Activated CD4-positive, alpha-beta T cell treated with anti-CD3 and anti-CD28 coated beads, Interleukin-2, amount 10 ng/mL, durations not matched to agents 24 days and 14 days (primary cell): ENCODE data around the gene MUSTN1. TPM values are rescaled to one million over a fixed set of nuclear protein-coding genes. Genes with fewer than 3 reads are reported as not detected.

ENCODE experiments used
- DNase-seq: peaks from one replicate; pipeline ENCODE4 v3.0.0; 2022
- H3K27ac Mint-ChIP-seq: one replicate; pipeline ENCODE4 v1.8.0; 2022; ENCODE audit warnings: mild to moderate bottlenecking, mixed read lengths
- H3K27me3 Mint-ChIP-seq: one replicate; pipeline ENCODE4 v1.8.0; 2022; ENCODE audit warnings: mixed read lengths
- H3K36me3 Mint-ChIP-seq: one replicate; pipeline ENCODE4 v1.8.0; 2022; ENCODE audit warnings: low read depth, mild to moderate bottlenecking, mixed read lengths
- H3K4me1 Mint-ChIP-seq: one replicate; pipeline ENCODE4 v1.8.0; 2021; ENCODE audit warnings: mixed read lengths
- H3K4me3 Mint-ChIP-seq: one replicate; pipeline ENCODE4 v1.8.0; 2022; ENCODE audit warnings: mild to moderate bottlenecking, moderate library complexity, mixed read lengths
- H3K9me3 Mint-ChIP-seq: one replicate; pipeline ENCODE4 v1.8.0; 2021; ENCODE audit warnings: mixed read lengths
- intact Hi-C: fragments of 100-400 bp; cut with micrococcal nuclease; formaldehyde crosslinking; loops from one replicate; pipeline ENCODE4 v1.15.1; 2023
- total RNA-seq: library from RNA; stranded (reverse); gene quantifications from 2 replicates; pipeline ENCODE4 v1.2.3, GENCODE V29; 2022

Gene MUSTN1
- total RNA-seq, 1 donor from 2014 or later = 0.54 TPM

DNA sequence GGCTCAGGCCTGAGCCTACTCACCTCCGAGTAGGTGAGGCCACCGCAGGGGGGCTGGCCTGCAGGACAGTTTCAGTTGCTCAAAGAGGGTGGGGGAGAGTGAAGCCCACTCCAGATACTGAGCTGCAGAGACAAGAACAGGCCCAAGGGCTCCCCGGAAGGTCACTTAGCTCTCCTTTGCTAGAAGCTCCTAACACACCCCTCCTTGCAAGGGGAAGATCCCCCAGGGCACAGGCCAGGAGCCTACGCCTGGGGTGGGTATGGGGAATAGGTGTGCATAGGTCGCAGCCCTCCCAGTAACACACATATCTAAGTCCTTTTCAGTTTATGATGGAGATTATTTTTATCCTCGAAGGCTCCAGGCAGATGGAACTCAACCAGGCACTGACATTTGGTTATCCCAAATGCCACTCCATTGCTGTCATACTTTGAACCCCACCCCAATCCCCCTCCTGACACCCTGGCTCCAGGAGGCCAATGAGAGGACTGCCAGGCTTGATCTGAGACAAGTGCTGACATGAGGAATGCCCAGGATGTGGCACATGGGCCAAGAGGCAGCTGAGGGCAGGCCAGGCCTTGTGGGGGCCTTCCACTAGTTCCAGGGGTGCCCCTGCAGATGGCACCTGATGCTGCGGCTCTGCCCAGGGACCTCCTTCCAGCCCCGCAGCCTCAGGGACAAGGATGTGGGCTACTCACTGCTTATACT, 1.1 kb upstream of the MUSTN1 start:
- no peak overlapping the region for H3K27ac Mint-ChIP-seq
- intact Hi-C loops = no loop called here
- H3K36me3 Mint-ChIP-seq = peaks cover 4% of the 10 kb centered on the region

DNA sequence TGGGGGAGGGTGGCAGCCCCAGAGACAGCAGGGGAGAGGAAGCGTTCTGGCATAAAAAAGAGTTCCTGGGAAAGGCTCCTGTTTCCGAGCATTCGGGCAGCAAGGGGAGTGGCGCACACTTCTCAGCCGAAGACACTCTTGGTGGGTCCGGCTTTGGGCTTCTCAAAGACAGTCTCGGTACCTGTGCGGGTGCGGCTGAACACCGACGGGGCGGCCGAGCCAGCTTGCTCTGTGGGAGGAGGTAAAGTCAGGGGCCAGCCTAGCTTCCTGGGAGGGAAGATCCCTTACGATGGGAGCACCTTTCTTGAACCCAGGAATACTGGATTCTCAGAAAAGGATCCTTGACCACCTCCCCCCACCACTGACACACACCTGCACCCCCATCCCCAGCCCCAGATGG, 1.6 kb downstream of the MUSTN1 start:
- no peak for DNase-seq
- intact Hi-C loops = no loop called here
- Mint-ChIP-seq H3K9me3 (no peaks in the 10 kb centered on the region), H3K27me3 (no peaks in the 10 kb centered on the region), H3K4me1 (peaks cover 18% of the 10 kb centered on the region), H3K36me3 (peaks cover 2% of the 10 kb centered on the region), H3K27ac (no peak overlapping the region), H3K4me3 (no peak overlapping the region)

More for the DNA sequence above, 1.1 kb upstream of the MUSTN1 start:
- Mint-ChIP-seq H3K4me3 (no peak overlapping the region), H3K9me3 (no peaks in the 10 kb centered on the region), H3K27me3 (no peaks in the 10 kb centered on the region), H3K4me1 (peaks cover 34% of the 10 kb centered on the region)
- no peak for DNase-seq

DNA sequence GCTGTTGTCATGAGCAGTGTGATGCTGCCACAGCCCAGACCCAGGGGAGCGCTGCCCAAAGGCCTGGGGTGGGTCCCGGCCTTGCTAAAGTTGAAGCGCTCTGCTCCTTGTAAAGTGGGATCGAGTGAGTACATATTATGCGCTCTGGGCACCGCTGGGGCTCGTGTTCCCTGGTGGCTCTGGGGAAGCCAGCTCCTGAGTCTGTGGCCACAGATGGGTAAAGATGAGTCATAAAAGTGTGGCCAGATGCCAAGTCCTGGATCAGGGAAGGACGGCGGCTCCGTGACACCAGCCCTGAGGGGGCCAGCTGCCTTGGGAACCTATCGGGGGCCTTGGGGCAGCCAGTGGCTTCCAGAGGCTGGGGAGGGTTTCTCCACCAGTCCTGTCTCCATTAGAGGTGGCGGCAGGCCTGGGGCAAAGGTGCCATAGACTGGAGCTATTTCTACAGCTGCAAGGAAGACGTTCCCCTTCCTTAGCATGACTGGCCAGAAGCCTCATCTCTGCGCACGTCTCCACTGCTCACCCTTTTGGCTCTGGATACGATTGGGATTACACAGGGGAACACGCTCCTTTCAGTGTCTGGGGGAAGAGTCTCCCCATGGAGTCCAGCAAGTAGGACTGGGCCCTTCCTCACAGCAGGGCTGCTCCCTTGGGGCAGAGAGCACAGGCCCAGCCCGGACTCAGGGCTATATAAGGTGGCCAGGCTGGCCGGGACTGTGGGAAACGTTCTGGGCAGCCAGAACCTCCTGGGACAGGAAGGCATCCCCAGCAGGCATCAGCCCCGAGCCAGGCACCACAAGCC, 3.1 kb downstream of the MUSTN1 start:
- Mint-ChIP-seq H3K36me3 (no peaks in the 10 kb centered on the region), H3K4me1 (peaks cover 6% of the 10 kb centered on the region), H3K4me3 (no peak overlapping the region), H3K27me3 (no peaks in the 10 kb centered on the region), H3K27ac (no peak overlapping the region), H3K9me3 (no peaks in the 10 kb centered on the region)
- no peak for DNase-seq
- intact Hi-C loops = no loop called here

- H3K9me3 Mint-ChIP-seq = no peaks in the 10 kb centered on the region
- no peak for DNase-seq
- peaks cover 5% of the 10 kb centered on the region for H3K4me1 Mint-ChIP-seq
- H3K4me3 Mint-ChIP-seq = no peak within 1 kb of the TSS
- no peaks in the 10 kb centered on the region for H3K27me3 Mint-ChIP-seq
- peak within 1 kb of the TSS; percentile 34 for H3K27ac Mint-ChIP-seq
- intact Hi-C loops = no loop called here
- no peaks in the 10 kb centered on the region for H3K36me3 Mint-ChIP-seq
Observed at GRCh38 chr3:52830535-52831258, 4.1 kb downstream of the MUSTN1 start, which contains the start of gene ITIH4. ITIH4 (minus strand) TSS chr3:52830672; CDS start chr3:52830642, 30 bp downstream.

DNA sequence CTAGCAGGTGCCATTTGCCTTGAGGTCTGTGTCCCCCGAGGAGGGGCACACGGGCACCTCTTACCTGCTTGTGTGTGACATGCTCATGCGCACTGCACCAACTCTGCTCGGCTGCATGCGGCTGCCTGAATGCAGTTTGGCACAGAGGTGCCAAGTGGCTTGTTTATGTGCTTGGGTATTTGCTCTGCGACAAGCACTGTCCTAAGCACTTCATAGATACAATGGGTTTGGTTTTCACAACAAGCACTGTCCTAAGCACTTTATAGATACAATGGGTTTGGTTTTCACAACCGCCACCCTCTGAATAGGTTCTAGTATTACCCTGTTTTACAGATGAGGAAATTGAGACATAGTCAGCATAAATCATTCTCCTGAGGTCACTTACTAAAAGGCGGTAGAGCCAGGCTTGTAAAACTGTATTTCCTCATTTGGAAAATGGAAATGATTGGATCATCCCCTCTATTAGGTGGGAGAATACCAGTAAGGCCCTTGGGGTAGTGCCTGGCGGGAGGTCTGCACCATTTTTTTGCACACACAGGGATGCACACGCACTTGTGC, 4.8 kb downstream of the MUSTN1 start:
- no peak overlapping the region for H3K4me3 Mint-ChIP-seq
- H3K4me1 Mint-ChIP-seq = peaks cover 5% of the 10 kb centered on the region
- H3K27ac Mint-ChIP-seq = no peak overlapping the region
- intact Hi-C loops = no loop called here
- H3K9me3 Mint-ChIP-seq = no peaks in the 10 kb centered on the region
- DNase-seq = no peak
- no peaks in the 10 kb centered on the region for H3K27me3 Mint-ChIP-seq
- no peaks in the 10 kb centered on the region for H3K36me3 Mint-ChIP-seq

- Mint-ChIP-seq H3K27ac (no peak overlapping the region), H3K4me1 (peaks cover 5% of the 10 kb centered on the region), H3K36me3 (no peaks in the 10 kb centered on the region), H3K4me3 (no peak overlapping the region), H3K9me3 (no peaks in the 10 kb centered on the region), H3K27me3 (no peaks in the 10 kb centered on the region)
- no peak for DNase-seq
- intact Hi-C loops = no loop called here
Observed at GRCh38 chr3:52829482-52829881, 5.3 kb downstream of the MUSTN1 start.

GRCh38 chr3:52827866-52828376, 6.9 kb downstream of the MUSTN1 start:
- DNase-seq = no peak
- Mint-ChIP-seq H3K4me3 (no peak overlapping the region), H3K9me3 (no peaks in the 10 kb centered on the region), H3K36me3 (no peaks in the 10 kb centered on the region), H3K4me1 (peaks cover 5% of the 10 kb centered on the region), H3K27me3 (no peaks in the 10 kb centered on the region), H3K27ac (no peak overlapping the region)
- intact Hi-C loops = no loop called here

DNA sequence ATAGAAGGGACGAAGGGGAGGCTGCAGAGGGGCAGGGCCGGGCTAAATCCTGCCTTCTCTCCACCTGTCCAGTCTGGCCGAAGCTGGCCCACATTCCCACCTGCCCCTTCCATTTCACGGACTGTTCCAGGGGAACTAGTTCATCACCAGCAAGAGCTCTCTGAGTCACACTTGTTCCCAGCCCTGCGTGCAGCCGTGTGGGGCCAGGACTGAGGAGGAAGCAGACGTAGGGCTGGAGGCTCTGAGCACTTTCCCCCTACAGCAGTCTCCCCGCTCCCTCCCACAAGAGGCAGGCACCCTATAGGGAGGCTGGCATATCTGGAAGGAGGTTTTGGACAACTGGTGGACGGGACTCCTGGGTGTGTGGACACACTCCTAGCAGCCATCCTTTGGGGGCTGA, 7.4 kb downstream of the MUSTN1 start:
- Mint-ChIP-seq H3K9me3 (no peaks in the 10 kb centered on the region), H3K4me3 (no peak overlapping the region), H3K27ac (no peak overlapping the region), H3K36me3 (no peaks in the 10 kb centered on the region), H3K4me1 (peaks cover 5% of the 10 kb centered on the region), H3K27me3 (no peaks in the 10 kb centered on the region)
- intact Hi-C loops = no loop called here
- no peak for DNase-seq

- Mint-ChIP-seq H3K27me3 (no peaks in the 10 kb centered on the region), H3K9me3 (no peaks in the 10 kb centered on the region), H3K4me1 (no peaks in the 10 kb centered on the region)
Observed at GRCh38 chr3:52824037-52824436, 10.8 kb downstream of the MUSTN1 start.

GRCh38 chr3:52822363-52822762, 12.5 kb downstream of the MUSTN1 start:
- Mint-ChIP-seq H3K4me1 (no peaks in the 10 kb centered on the region), H3K36me3 (no peaks in the 10 kb centered on the region), H3K27ac (no peak overlapping the region), H3K9me3 (no peaks in the 10 kb centered on the region), H3K27me3 (no peaks in the 10 kb centered on the region), H3K4me3 (no peak overlapping the region)
- DNase-seq = no peak
- intact Hi-C loops = no loop called here

More at GRCh38 chr3:52824037-52824436, 10.8 kb downstream of the MUSTN1 start:
- DNase-seq = no peak
- Mint-ChIP-seq H3K4me3 (no peak overlapping the region), H3K36me3 (no peaks in the 10 kb centered on the region), H3K27ac (no peak overlapping the region)
- intact Hi-C loops = no loop called here

GRCh38 chr3:52820736-52821135, 14.1 kb downstream of the MUSTN1 start:
- DNase-seq = peak; percentile 73
- Mint-ChIP-seq H3K27ac (no peak overlapping the region), H3K27me3 (no peaks in the 10 kb centered on the region), H3K4me1 (no peaks in the 10 kb centered on the region), H3K4me3 (no peak overlapping the region), H3K36me3 (no peaks in the 10 kb centered on the region), H3K9me3 (no peaks in the 10 kb centered on the region)
- intact Hi-C loops = no loop called here

DNA sequence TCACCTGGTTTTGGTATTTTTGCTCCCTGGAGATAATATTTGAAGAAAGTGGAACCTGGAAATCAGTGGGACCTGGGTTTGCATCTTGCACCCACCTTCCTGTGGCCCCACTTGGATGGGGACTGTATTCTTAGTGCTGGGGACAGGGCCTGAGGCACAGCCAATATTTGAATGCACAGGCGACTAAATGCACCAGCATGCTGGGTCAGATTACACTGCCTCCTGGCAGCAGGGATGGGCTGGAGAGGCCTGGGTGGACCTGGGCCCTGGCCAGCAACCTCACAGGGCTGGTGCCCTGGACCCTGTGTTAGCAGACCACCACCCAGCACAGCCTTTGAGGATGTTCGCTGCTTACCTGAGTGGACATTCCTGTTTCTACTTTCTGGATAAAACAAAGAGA, 14.9 kb downstream of the MUSTN1 start:
- H3K36me3 Mint-ChIP-seq = no peaks in the 10 kb centered on the region

GRCh38 chr3:52817860-52818259, 17.0 kb downstream of the MUSTN1 start:
- H3K9me3 Mint-ChIP-seq = no peaks in the 10 kb centered on the region
- no peak for DNase-seq
- H3K36me3 Mint-ChIP-seq = no peaks in the 10 kb centered on the region
- no peak overlapping the region for H3K27ac Mint-ChIP-seq
- no peaks in the 10 kb centered on the region for H3K27me3 Mint-ChIP-seq
- no peak overlapping the region for H3K4me3 Mint-ChIP-seq
- intact Hi-C loops = no loop called here
- H3K4me1 Mint-ChIP-seq = no peaks in the 10 kb centered on the region

More for the DNA sequence above, 14.9 kb downstream of the MUSTN1 start:
- H3K27ac Mint-ChIP-seq = no peak overlapping the region
- H3K9me3 Mint-ChIP-seq = no peaks in the 10 kb centered on the region
- no peak for DNase-seq
- H3K4me1 Mint-ChIP-seq = no peaks in the 10 kb centered on the region
- intact Hi-C loops = no loop called here
- no peaks in the 10 kb centered on the region for H3K27me3 Mint-ChIP-seq
- no peak overlapping the region for H3K4me3 Mint-ChIP-seq
